Dedifferentiated amniotic fluid mesenchymal stem cell (primary cell): ENCODE measurements around the gene USP40.

Experiments used
- DNase-seq: peaks from one replicate; pipeline ENCODE4 v3.0.0-alpha.2; 2016; ENCODE audit errors: extremely low spot score

Gene USP40

DNA sequence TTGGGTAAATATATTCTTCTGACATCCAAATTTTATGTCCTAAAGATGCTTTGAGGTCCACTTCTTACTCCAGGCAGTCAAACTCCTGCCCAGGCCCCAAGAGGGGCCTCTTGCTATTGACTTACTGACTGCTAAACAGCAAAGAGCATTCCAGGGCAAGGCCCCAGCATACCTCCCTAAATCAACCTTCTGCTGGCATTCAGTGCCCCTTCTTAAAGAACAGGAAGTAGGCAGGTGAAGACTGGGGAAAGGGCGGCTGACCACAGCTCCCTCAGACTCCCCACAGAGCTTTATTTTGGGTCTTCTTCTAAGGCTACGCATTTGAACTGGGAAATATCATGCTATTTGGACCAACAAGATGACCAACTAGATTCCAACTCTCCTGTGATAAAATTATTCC is 68.9 kb downstream of the USP40 start:
- DNase-seq = no peak

DNA sequence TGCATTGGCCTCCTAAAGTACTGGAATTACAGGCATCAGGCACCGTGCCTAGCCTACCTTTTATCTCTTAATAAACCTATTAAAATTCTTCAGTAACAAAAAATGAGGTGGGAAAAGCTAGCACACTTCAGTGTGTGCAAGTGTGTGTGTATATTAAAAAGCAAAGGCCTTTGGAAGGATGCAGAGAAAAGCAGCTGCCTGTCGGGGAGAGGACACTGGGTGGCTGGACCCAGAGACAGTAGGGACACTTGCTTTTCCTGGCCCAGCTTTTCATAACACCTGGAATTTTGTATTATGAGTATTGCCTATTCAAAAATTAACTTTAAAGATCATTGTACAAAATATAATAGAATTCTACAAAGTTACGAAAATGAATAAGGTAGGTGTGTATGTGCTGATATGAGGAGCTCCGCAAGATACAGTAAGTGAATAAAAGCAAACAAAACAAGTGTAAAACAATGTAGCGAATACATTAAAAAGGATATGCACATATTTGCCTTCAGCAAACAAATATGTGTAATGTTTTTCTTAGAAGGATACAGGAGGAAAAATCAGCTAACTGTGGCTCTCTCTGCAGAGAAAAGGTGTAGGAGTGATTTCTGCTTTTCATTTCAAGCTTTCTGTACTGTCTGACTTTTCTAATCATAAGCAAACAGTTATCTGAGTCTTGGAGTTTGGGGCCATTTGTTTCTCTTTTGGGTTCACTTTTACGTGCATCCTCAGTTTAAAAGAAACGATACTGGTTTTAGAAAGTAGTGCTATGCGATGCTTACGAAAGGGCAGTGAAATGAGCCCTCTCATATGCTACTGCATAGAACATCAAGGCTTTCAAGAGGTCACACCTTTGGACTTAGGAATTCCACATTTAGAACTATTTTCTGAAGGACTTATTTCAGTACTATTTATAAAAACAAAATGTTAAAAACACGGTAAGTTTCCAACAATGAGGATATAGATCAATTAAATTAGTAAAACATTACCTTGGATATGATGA is 70.8 kb downstream of the USP40 start:
- DNase-seq = no peak

DNA sequence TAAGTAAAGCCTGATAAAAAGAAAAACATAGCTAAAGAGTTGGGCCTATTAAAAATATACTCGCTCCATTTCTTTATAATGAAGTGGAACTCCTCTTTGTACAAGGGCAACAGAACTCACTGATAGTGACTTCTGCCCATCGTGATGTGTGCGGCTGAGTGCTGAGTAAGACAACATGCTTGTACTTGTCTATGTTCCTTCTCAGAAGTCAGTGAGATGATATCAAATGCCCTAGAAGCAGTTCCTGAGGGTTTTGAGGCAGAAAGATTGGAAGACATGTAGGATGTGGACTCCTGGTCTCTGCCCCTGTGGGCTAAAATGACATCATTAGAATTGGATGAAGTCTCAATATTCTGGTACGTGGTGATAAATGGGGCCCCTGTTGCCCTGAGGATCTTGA is 73.8 kb downstream of the USP40 start:
- no peak for DNase-seq

DNA sequence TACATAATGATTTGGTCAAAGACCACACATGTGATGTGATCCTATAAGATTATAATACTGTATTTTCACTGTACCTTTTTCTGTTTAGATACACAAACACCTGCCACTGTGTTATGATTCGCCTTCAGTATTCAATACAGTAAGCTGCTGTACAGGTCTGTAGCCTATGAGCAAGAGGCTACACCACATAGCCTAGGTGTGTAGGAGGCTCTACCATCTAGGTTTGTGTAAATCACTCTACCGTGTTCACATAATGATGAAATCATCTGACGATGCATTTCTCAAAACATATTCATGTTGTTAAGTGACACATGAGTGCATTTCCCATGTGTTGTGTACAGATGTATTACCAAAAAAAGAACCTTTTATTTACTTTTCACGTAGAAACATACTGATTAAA is 74.5 kb downstream of the USP40 start:
- DNase-seq = no peak

DNA sequence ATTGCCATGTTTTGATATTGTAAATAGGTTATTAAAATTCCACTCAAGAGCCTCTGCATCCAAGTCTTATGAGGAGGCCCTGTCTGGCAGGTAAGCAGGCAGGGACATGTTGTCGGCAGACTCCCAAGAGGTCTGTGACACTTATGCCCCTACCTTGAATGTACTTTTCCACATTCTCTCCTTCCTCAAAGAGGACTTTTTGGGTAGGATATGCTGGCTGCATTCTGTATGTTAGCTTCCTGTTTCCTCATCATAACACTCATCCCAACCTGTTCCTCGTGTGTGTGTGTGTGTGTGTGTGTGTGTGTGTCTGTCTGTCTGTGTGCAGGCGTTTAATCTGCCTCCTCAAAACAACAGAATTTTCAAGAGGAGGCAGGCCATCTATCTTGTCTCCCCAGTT is 75.3 kb downstream of the USP40 start:
- DNase-seq = no peak

DNA sequence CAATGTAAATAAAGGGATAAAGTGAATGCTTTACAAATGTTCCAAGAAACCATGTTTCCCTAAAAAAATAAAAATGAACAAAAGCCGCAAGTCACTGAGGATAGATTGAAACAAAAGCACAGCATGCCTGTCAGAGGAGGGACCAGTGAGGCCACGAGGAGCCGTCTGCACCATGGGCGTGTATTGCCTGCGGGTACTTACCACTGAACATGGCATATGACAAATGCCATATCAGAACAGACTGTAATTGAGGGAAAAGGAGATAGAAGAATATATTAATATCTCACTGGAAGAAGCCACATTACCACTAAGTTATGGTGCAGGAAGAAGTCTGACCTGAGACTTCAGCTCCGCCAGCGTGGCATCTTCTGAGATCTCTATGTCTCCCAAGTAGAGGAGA is 75.8 kb downstream of the USP40 start:
- DNase-seq = no peak

DNA sequence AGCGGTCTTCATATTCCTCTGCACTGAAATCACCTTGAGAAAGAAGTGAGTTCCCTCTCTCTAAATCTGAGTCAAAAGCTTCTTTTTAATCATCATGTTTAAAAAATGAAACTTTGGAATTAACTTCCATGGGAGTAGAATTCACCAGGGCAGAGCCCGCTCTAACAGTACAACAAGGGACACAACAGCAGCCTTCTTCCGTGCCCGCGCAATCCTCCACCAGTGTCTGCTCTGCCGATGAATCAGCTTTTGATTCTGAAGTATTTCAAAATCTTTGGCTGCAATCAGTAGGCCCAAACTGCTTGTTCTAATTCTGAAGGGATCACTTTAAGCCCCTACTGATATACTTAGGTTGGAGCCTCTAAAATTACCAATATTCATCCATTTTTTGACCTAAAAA is 76.9 kb downstream of the USP40 start:
- DNase-seq = no peak

DNA sequence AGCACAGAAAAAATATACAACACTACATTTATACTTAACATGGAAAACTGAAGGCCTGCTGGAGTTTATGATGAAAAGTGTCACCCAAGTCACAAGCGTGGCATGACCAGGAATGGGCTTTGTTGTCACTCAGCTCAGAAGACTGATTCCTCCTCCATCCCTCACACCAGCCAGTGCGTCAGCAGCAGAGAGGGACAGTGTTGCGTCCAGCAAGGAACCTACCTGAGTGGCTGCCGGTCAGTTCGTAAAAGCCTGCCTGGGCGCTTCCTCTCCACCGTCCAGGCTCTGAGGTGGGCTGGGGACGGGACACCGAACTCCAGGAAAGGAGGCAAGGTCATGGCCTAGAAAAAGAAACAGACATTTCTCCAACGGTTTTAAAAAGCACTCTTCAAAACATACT is 77.4 kb downstream of the USP40 start:
- no peak for DNase-seq

DNA sequence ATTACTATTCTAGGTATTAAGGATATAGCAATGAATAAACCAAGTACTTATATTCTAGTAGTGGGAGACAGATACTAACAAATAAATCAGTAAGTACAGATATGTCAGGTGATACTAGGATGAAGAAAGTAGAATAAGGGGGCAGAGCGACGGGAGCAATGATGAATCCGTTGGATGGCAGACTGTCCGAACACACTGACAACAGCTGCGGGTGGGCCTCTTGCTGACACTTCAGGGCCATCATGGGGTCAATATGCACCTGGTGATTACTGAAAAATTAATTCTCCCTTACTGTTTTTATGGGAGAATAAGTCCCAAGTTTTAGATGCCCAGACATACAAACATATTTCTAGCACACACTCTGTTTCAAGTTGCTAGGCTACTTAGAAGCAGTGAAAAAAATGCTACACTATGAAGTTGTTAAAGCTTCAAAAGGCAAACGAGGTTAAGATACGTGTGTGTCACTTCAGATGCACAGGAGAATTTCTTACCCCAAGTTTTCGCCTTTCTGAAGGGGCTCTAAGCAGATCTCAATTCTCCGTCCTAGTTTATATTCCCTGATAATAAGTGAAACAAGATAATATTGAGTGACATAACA is 78.7 kb downstream of the USP40 start:
- DNase-seq = no peak

DNA sequence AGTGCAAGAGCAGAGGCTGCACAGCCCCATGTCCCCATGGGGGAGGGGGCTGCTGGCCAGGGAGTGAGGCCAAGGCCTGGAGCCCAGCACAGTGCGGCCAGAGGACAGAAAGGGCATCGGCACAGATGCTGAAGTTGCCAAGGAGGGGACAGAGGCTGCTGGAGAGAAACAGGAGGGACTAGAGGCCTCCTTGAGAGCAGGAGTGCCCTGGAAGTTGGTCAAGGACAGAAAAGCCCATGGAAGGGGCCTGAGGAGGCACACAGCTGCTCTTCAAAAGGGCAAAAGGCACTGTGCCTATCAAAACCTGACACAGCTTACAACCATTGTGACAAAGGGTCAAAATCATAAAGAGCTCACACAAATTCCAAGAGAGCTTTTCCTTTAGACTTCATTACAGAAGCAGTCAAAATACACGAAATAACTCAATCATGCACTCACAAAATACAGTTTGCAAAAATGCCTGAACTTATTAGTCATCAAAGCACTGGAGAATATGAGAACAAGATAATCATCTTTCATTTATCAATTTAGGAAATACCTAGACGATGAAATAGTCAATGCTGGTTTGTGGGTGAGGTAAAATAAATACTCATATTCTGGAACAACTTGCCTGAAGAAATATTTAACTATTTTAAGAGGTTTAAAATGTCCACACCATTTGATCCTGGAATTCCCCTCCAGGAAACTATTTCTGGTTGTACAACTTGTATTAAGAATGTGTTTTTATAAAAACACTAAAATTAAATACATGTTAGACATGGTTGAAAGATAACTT is 79.6 kb downstream of the USP40 start:
- peak; percentile 94 for DNase-seq

DNA sequence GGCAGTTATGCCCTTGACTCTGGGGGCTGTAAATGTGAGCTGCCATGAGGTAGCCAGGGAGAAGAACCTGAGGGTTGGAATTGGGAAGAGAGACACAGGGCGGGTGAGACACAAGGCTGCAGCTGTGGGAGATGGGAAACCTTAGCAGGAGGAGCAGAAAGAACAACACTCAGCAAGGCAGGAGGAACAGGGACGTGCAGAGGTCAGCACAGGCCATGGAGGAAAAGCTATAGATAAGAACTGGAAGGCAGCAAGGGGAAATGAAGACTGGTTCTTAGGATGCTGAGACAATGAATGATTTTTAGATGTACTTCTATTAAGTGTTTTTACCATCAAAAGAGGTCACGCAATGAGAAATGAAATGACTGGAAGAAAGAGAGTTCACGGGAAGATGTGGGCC is 80.2 kb downstream of the USP40 start:
- no peak for DNase-seq

DNA sequence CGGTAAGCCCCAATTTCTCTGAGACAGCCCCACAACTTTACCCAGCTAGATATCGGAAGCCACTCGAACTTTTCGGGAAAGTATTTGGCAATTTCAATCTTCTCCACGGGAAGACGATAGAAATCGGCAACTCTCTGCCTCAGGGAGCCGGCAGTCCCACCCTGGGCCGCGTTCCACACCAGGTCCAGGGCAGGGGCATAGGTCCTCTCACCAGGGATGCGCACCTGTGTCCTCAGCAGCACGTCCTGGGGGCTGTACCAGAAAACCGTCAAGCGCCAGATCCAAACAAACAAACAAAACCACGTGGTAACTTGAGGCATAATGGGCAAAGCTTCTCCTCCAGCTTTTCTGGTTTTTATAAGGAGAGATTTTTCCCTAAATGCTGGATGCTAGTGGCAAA is 80.9 kb downstream of the USP40 start:
- no peak for DNase-seq

DNA sequence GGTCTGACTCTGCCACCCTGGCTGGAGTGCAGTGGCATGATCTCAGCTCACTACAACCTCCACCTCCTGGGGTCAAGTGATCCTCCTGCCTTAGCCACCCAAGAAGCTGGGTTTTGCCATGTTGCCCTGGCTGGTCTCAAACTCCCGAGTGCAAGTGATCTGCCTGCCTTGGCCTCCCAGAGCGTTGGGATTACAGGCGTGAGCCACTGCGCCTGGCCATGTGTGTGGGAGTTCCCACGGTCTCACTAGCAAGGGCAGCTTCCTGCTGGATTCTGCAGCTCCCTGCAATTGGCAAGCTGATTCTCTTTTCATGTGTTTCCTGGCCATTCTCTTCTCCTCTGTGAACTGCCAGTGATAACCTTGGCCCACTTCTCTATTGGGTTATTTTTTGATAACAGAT is 84.0 kb downstream of the USP40 start:
- DNase-seq = no peak

DNA sequence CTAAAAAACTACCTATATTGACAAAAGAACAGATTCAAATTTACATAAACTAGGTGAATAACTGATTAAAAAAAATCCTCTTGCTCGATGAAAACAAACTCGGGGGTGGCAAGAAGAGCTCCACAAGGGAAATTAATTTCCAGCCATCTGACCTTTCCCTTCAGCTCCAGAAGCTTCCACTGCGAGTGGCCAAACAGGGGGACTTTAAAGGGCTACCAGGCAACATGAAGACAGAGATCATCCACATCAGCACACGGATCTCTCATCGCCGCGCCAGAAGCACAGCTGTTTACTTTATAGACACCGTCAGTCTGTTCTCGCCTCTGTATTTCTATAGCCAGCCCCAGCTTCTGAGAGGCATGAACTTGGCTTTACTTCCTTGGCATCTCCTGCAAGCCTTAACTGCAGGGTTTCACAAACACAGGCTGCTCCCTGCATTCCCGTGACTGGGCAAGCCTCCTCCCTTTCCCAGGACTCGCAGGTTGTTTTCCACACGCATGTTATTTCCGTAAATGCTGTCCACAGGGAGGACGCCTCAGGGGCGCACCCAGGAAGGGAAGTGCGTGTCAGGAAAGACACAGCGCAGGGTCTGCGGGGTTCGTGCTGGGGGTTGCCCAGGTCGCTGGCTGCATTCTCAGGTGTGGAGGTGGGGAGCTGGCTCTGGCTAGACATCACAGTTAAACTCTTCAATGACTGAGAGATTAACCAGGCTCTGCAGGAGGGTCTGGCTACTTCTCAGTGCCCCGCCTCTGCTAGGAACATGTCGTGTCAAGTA is 85.0 kb downstream of the USP40 start:
- no peak for DNase-seq

DNA sequence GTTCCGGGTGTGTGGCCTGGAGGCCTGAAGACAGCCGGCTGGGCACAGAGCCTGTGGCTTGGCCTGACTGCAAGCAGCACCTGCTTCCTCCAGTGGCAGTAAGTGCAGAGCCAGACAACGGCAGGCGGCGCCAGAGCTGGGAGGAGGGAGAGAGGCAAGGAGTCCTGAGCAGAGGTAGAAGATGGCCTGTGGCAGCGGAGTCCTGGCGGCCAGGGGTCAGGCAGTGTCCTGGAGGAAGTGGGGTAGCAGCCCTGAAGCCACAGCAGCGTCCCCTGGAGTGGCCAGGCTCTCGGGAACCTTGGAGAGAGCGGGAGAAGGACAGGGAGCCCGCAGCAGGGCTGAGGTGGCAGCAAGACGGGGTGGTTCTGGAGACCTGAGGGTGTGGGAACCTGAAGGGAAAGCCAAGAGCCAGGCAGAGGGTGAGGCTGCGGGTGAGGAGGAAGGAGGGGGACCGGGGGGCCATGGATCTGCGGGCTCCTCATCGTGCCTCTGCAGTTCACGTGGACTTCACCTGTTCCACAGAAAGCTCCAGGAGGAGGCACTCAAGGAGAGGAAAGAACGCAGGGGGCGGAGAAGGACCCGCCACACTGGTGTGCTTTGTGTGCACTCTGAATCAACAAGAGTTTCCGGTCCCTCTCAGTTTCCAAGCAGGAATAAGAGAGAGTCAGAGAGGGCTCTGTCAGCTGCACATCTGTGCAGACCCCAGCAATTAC is 85.9 kb downstream of the USP40 start:
- DNase-seq = no peak

DNA sequence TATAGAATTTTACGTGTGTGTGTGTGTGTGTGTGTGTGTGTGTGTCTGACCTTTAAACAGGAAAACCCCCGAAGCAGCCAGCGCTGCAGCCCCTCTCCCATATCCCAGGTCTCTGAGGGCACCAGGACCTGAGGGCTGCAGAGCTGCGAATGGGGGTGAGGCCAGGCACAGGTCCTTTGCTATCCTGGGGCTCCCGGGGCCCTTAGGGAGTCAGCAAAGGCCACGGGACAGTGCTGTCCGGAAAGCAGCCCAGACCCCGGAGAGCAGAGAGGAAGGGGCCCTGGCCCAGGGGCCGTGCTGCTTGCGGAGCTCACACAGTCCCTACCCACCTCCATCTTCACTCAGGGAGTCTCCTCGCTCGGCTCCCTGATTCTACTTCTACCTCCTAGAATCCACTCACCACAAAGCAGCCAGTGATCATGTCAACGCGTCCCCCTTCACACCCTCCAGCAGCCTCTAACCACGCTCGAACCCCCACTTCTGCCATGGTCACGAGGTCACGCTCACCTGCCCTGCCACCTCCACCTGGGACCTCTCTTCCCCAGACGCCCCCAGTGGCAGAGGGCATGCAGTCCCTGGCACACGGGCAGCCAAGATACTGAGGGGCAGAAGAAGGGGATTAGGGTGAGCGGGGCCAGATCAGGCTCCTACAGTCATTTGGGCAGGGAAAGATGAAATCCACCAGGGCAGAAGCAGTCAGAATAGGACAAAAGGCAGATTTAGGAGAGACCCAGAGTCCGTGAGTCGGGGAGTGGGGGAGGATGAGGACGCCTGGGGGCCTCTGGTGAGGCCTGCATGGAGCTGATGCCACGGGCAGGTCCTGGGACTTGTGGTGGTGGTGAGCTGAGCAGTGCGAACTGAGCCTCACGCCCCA is 86.7 kb downstream of the USP40 start:
- no peak for DNase-seq

DNA sequence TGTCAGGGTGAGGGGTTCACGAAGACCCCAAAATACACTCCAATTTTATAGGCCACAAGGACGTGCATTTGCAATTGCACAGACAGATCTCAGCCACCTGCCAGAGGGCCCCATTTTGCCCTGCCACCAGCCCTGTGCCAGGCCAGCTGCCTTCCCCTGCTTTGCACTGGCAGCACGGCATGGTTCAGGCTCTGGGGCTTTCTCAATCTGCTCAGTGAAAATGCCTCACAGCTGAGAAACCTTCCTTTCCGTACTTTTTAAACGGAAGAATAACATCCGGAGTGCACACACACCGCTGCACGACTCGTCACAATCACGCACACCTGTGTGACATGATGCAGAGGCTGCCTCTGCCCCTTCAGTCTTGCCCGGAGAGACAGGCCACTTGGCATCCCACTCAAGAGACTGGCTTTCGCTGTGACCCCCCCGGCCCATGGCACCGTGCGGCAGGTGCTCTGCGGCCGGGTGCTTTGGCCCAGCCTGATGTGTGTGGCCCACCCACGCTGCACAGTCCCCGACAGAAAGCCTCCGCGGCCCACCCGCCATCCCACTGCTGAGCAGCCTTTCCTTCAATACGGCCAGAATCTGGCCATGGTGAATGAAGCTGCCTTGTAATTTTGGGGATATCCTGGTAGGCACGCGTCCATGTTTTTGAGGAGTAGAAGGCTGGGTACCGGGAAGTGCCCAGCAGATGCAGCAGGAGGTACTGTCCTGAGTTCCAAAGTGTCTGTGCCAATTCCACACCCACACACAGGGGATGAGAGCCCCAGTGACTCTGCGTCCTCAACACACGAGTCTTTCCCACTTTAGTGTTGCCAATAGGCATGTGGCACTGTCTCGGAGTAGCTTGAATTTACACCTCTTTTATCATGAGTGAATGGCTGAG is 88.8 kb downstream of the USP40 start:
- no peak for DNase-seq

DNA sequence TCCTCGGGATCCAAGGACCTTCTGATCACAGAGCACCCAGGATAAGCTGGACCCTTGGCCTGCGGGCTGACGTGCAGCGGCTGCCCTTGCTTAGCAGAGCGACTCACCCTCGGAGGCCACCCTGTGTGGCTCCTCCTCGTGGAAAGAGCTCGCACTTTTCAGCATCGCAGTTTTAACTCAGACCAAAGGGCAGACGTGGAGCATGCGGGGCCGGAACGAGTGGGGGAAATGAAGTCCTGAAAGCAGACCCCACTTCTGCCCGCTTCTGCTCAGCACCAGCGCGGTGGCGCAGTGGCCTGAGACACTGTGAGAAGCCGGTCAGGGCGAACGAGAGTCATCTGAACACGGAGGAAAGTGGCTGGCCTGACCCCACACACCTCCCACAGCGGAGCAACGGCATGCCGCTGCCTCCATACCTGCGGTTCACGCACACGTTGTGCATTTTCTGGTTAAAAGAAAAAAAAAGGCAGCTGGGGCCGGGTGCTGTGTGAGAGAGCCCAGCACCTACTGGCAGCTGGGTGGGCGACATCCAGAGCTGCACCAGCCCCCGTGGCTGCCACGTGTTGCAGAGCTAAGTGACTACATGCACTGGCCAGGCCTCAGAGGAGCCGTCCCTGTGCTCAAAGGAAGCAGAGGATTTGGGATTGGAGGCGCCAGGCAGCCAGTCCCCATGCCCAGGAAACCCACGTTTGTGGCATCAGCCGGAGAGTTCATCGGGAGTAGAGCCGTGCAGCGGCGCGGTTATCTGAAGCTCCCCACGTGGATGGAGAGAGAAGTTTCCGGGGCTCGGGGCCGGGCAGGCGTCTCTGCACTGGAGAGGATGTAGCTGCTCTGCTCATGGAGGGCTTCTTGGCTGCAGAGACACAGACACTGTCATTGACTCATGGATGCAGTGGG is 89.7 kb downstream of the USP40 start:
- DNase-seq = no peak
